MM.1S (cell line): ENCODE data around the gene TNFAIP1.

Source experiments
- EZH2 ChIP-seq: fragments of 300-600 bp; sonication (generic); optimal IDR thresholded peaks from 2 replicates; pipeline ENCODE3; 2017; ENCODE audit warnings: low read depth, mild to moderate bottlenecking, antibody characterized with exemption, low read length, mixed read lengths
- TF ChIP-seq, protein P1 (sequence below): fragments of 300-600 bp; sonication (generic); IDR thresholded peaks from 2 replicates; pipeline ENCODE4 v1.5.1; 2016; ENCODE audit warnings: antibody characterized with exemption, low read length, mixed read lengths

DNA sequence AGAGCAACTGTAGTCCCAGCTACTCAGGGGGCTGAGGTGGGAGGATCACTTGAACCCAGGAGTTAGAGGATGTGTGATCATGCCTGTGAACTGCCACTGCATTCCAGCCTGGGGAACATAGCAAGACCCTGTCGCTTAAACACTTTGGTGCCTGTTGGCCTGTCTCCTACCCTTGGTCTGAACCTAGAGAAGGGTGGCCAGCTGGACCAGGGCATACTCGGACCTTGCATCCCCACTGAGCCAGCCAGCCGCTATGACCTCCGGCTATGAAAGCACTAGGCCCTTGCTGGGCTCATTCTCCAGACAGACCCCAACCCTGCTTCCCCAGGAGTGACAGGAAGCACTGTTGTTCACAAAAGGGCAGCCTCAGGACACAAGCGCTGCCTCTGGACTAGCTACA is 4.9 kb upstream of the TNFAIP1 start:
- TF ChIP-seq, protein P1, sequence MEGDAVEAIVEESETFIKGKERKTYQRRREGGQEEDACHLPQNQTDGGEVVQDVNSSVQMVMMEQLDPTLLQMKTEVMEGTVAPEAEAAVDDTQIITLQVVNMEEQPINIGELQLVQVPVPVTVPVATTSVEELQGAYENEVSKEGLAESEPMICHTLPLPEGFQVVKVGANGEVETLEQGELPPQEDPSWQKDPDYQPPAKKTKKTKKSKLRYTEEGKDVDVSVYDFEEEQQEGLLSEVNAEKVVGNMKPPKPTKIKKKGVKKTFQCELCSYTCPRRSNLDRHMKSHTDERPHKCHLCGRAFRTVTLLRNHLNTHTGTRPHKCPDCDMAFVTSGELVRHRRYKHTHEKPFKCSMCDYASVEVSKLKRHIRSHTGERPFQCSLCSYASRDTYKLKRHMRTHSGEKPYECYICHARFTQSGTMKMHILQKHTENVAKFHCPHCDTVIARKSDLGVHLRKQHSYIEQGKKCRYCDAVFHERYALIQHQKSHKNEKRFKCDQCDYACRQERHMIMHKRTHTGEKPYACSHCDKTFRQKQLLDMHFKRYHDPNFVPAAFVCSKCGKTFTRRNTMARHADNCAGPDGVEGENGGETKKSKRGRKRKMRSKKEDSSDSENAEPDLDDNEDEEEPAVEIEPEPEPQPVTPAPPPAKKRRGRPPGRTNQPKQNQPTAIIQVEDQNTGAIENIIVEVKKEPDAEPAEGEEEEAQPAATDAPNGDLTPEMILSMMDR: no peak
- no peak for TF ChIP-seq EZH2
